Lower lobe of right lung (tissue), 2 donors: ENCODE results near the gene SNPH. TPM values are rescaled to one million over a fixed set of nuclear protein-coding genes. Genes with fewer than 3 reads are reported as not detected.
"Not testable (repeated sequence)": the region's sequence is repeated elsewhere in the genome, so short reads cannot be mapped to it uniquely, and the experiment has no call there.

Experiments
- ATAC-seq, 2 donors: fragments of 200-7000 bp; cut with Tn5 transposase; one replicate each; pipeline ENCODE4 v1.9.1; 2020 to 2022; ENCODE audit warnings: mild to moderate bottlenecking in 2 of 2, moderate library complexity in 2 of 2
- DNase-seq: peaks from one replicate; pipeline ENCODE4 v3.0.0-alpha.2; 2020
- H3K27ac ChIP-seq: fragments of 200-600 bp; one replicate; pipeline ENCODE4 v1.8.0; 2022
- H3K27me3 ChIP-seq: fragments of 200-600 bp; one replicate; pipeline ENCODE4 v1.8.0; 2022; ENCODE audit warnings: low read depth
- H3K36me3 ChIP-seq: fragments of 200-600 bp; one replicate; pipeline ENCODE4 v1.8.0; 2022; ENCODE audit warnings: mild to moderate bottlenecking
- H3K4me1 ChIP-seq: fragments of 200-600 bp; one replicate; pipeline ENCODE4 v1.8.0; 2022
- H3K4me3 ChIP-seq: fragments of 200-600 bp; one replicate; pipeline ENCODE4 v1.8.0; 2022; ENCODE audit warnings: mild to moderate bottlenecking
- H3K9me3 ChIP-seq: fragments of 200-600 bp; one replicate; pipeline ENCODE4 v1.8.0; 2022
- CTCF ChIP-seq: fragments of 200-600 bp; IDR thresholded peaks from one replicate; pipeline ENCODE4 v1.8.0; 2022; ENCODE audit warnings: antibody characterized with exemption, mild to moderate bottlenecking
- intact Hi-C: fragments of 100-400 bp; cut with DNase I; formaldehyde crosslinking; loops from one replicate; pipeline ENCODE4 v1.11.0; 2022
- long read RNA-seq: library from polyadenylated mRNA; unstranded; transcript quantifications from one replicate; pipeline ENCODE4 v2.0.0, GENCODE V29; 2021
- total RNA-seq: library from RNA; stranded (reverse); fragmentation: NEBNext Ultra II Directional; extraction: Animal tissue kit (Norgen Biotek cat#: 25700); gene quantifications from one replicate; pipeline ENCODE4 v1.2.1, GENCODE V29; 2021
- donor health status: DM: no; HTN: yes; CAD: no; lungs with severe emphysema.

The SNPH gene
- total RNA-seq, result 3.8 TPM
- long read RNA-seq, partial matches to known transcripts, result 10 of 12 reads
- long read RNA-seq, other reads (novel, unspliced or antisense), result 2 of 12 reads

GRCh38 chr20:1266167-1266973 is at the start of gene SNPH:
SNPH (plus strand) TSS chr20:1266294; CDS start chr20:1296240, 29,946 bp downstream.
- Histone ChIP-seq H3K4me3 (peak within 1 kb of the TSS; percentile 83), H3K36me3 (no peaks in the 10 kb centered on the region), H3K27me3 (no peaks in the 10 kb centered on the region), H3K9me3 (no peaks in the 10 kb centered on the region), H3K27ac (peak within 1 kb of the TSS; percentile 39), H3K4me1 (peaks cover 21% of the 10 kb centered on the region)
- DNase-seq, result peak; percentile 73
- ATAC-seq, result peak; percentile 89 to 90
- intact Hi-C loops, result no loop called here
- TF ChIP-seq CTCF, result no peak

GRCh38 chr20:1216527-1217427 is 49.3 kb upstream of the SNPH start:
- H3K9me3 ChIP-seq, H3K4me3 ChIP-seq, H3K27ac ChIP-seq, H3K27me3 ChIP-seq, intact Hi-C loops, H3K36me3 ChIP-seq, H3K4me1 ChIP-seq, ATAC-seq, DNase-seq: not testable (repeated sequence)

- Histone ChIP-seq H3K4me1 (peaks cover 17% of the 10 kb centered on the region), H3K27me3 (peaks cover 10% of the 10 kb centered on the region)
- H3K4me3 ChIP-seq, ATAC-seq, H3K27ac ChIP-seq, intact Hi-C loops, DNase-seq, H3K9me3 ChIP-seq, H3K36me3 ChIP-seq: not testable (repeated sequence)
These were observed 43.3 kb upstream of the SNPH start for GRCh38 chr20:1222750-1223149.

GRCh38 chr20:1224205-1224890 is 41.7 kb upstream of the SNPH start:
- intact Hi-C loops, result no loop called here
- H3K4me1 ChIP-seq, result peaks cover 17% of the 10 kb centered on the region
- no peak for DNase-seq
- H3K9me3 ChIP-seq, result no peaks in the 10 kb centered on the region
- no peaks in the 10 kb centered on the region for H3K36me3 ChIP-seq
- H3K27me3 ChIP-seq, result peaks cover 20% of the 10 kb centered on the region
- no peak for TF ChIP-seq CTCF
- ATAC-seq, result no peak
- no peak overlapping the region for H3K27ac ChIP-seq
- H3K4me3 ChIP-seq, result no peak overlapping the region

- ATAC-seq (peak; percentile 73 to 77), DNase-seq (no peak)
- TF ChIP-seq CTCF, result no peak
- intact Hi-C loops, result no loop called here
- no peaks in the 10 kb centered on the region for H3K9me3 ChIP-seq
- no peaks in the 10 kb centered on the region for H3K36me3 ChIP-seq
- H3K4me3 ChIP-seq, result peak overlapping the region; percentile 44
- no peak overlapping the region for H3K27ac ChIP-seq
- H3K27me3 ChIP-seq, result peaks cover 20% of the 10 kb centered on the region
- peaks cover 17% of the 10 kb centered on the region for H3K4me1 ChIP-seq
These were observed 40.8 kb upstream of the SNPH start for GRCh38 chr20:1225263-1225782.
